NB4 (cell line): ENCODE measurements around the gene GDPD5.
A peak's percentile ranks its signal among the peaks of the same experiment; 100 is the strongest.

Experiments
- DNase-seq: peaks from one replicate; pipeline ENCODE4 v3.0.0; 2010; ENCODE audit warnings: low read depth
- H3K4me3 ChIP-seq: one replicate; pipeline ENCODE4 v1.5.1; 2011; ENCODE audit warnings: mild to moderate bottlenecking, low read depth, low read length, moderate library complexity
- CTCF ChIP-seq: IDR thresholded peaks from one replicate; pipeline ENCODE4 v1.5.1; 2012; ENCODE audit warnings: low read depth, low read length
- MAX ChIP-seq: IDR thresholded peaks from 2 replicates; pipeline ENCODE4 v1.6.1; 2011; ENCODE audit warnings: low read depth, low read length
- MYC ChIP-seq: IDR thresholded peaks from 2 replicates; pipeline ENCODE4 v1.6.1; 2011; ENCODE audit warnings: low read depth, low read length
- POLR2A ChIP-seq: IDR thresholded peaks from 2 replicates; pipeline ENCODE4 v1.6.1; 2011; ENCODE audit warnings: mild to moderate bottlenecking; ENCODE audit not compliant: insufficient read length; ENCODE audit errors: extremely low read depth

Gene GDPD5

GRCh38 chr11:75447415-75447814 lies 78.3 kb downstream of the GDPD5 start:
- no peak for DNase-seq
- no peak for TF ChIP-seq MAX
- no peak for TF ChIP-seq POLR2A
- no peak for TF ChIP-seq MYC
- TF ChIP-seq CTCF: no peak
- no peak overlapping the region for H3K4me3 ChIP-seq

GRCh38 chr11:75445315-75445953 lies 80.3 kb downstream of the GDPD5 start:
- peak; percentile 68 for DNase-seq
- no peak overlapping the region for H3K4me3 ChIP-seq
- TF ChIP-seq MAX: peak; percentile 24; the same call in 1 of the 2 replicates
- TF ChIP-seq POLR2A: no peak
- peak; percentile 95 for TF ChIP-seq CTCF
- no peak; the same call in 1 of the 2 replicates for TF ChIP-seq MYC

GRCh38 chr11:75443043-75443442 lies 82.7 kb downstream of the GDPD5 start:
- no peak overlapping the region for H3K4me3 ChIP-seq
- DNase-seq: no peak
- TF ChIP-seq POLR2A (no peak), MAX (no peak)

- H3K4me3 ChIP-seq: no peak overlapping the region
- no peak for DNase-seq
- TF ChIP-seq MYC (no peak), MAX (no peak), POLR2A (no peak), CTCF (no peak)
Measured at GRCh38 chr11:75442161-75442885, 83.4 kb downstream of the GDPD5 start.

GRCh38 chr11:75441804-75442132 lies 84.0 kb downstream of the GDPD5 start:
- TF ChIP-seq MAX (no peak), CTCF (no peak), POLR2A (no peak), MYC (no peak)
- no peak for DNase-seq
- no peak overlapping the region for H3K4me3 ChIP-seq

- DNase-seq: no peak
- no peak for TF ChIP-seq POLR2A
- no peak for TF ChIP-seq MAX
- TF ChIP-seq CTCF: no peak
- no peak for TF ChIP-seq MYC
- no peak overlapping the region for H3K4me3 ChIP-seq
Measured at GRCh38 chr11:75440960-75441803, 84.6 kb downstream of the GDPD5 start.
